T-helper 1 cell treated with Interleukin-12 subunit alpha and Interleukin-12 subunit beta and Interleukin-4 antibody, amounts not matched to agents 30 ng/mL and 1 ng/mL, for 36 hours (primary cell): ENCODE data around the gene LCN2. TPM values are rescaled to one million over a fixed set of nuclear protein-coding genes. Genes with fewer than 3 reads are reported as not detected.

Source experiments
- intact Hi-C: fragments of 100-400 bp; cut with micrococcal nuclease; formaldehyde crosslinking; loops from one replicate; pipeline ENCODE4 v1.15.1; 2024
- total RNA-seq: library from RNA; stranded (reverse); gene quantifications from 2 replicates; pipeline ENCODE4 v1.2.3, GENCODE V29; 2022

Gene LCN2
- total RNA-seq, 1 donor from 2014 or later, result not detected

- intact Hi-C loops, result no loop called here
Measured at GRCh38 chr9:128114326-128115186, 34.7 kb upstream of the LCN2 start.

- intact Hi-C loops, result loop anchor here (2.0 kb wide), 2 partner anchors 21 to 81 kb away; no protein-coding TSS in a partner anchor
Measured at GRCh38 chr9:128115187-128116103, 33.8 kb upstream of the LCN2 start.

GRCh38 chr9:128116104-128117083 is 32.9 kb upstream of the LCN2 start:
- intact Hi-C loops, result loop anchor here (1.0 to 2.0 kb wide), 5 partner anchors 11 to 173 kb away; partner anchors contain the start of genes NAIF1 and PTGES2

GRCh38 chr9:128117613-128118471 is 31.4 kb upstream of the LCN2 start:
- intact Hi-C loops, result loop anchor here (1.0 to 2.0 kb wide), 5 partner anchors 9 to 175 kb away; partner anchors contain the start of genes NAIF1 and PTGES2

GRCh38 chr9:128118472-128118857 is 30.8 kb upstream of the LCN2 start:
- intact Hi-C loops, result no loop called here

- intact Hi-C loops, result no loop called here
Measured at GRCh38 chr9:128118971-128119665, 30.1 kb upstream of the LCN2 start.

GRCh38 chr9:128120061-128120740 is 29.1 kb upstream of the LCN2 start:
- intact Hi-C loops, result no loop called here

GRCh38 chr9:128120741-128121465 is 28.4 kb upstream of the LCN2 start:
- intact Hi-C loops, result no loop called here

GRCh38 chr9:128121466-128121810 is 27.8 kb upstream of the LCN2 start:
- intact Hi-C loops, result no loop called here

- intact Hi-C loops, result no loop called here
Measured at GRCh38 chr9:128121924-128122808, 27.1 kb upstream of the LCN2 start.

GRCh38 chr9:128122809-128123175 is 26.5 kb upstream of the LCN2 start:
- intact Hi-C loops, result no loop called here

- intact Hi-C loops, result no loop called here
Measured at GRCh38 chr9:128123451-128124080, 25.7 kb upstream of the LCN2 start.

GRCh38 chr9:128124451-128124850 is 24.8 kb upstream of the LCN2 start:
- intact Hi-C loops, result no loop called here

- intact Hi-C loops, result loop anchor here (5.0 kb wide), 6 partner anchors 77 to 728 kb away; partner anchors contain the start of genes CDK9, DNM1, LRSAM1 and RPL12
Measured at GRCh38 chr9:128124873-128125579, 24.2 kb upstream of the LCN2 start.

- intact Hi-C loops, result loop anchor here (2.0 to 5.0 kb wide), 7 partner anchors 77 to 728 kb away; partner anchors contain the start of genes CDK9, COQ4, DNM1 and LRSAM1
Measured at GRCh38 chr9:128125580-128126354, 23.5 kb upstream of the LCN2 start.
